Keratinocyte (primary cell): ENCODE results near the gene PRRT2. TPM values are rescaled to one million over a fixed set of nuclear protein-coding genes. Genes with fewer than 3 reads are reported as not detected.

Experiments used
- DNase-seq: peaks from one replicate; pipeline ENCODE4 v3.0.0-alpha.2; 2011; ENCODE audit warnings: low read depth, missing footprints, low spot score
- FAIRE-seq: peaks from 2 replicates; lab custom pipeline; 2011; peaks lifted over from hg19 to GRCh38; lab: Jason Lieb, UNC
- H2AFZ ChIP-seq: 2 replicates; pipeline ENCODE4 v1.6.0; 2012; ENCODE audit warnings: low read length, control low read depth, inconsistent platforms; ENCODE audit not compliant: control insufficient read depth
- H3K27ac ChIP-seq: 2 replicates; pipeline ENCODE4 v1.5.1; 2011; ENCODE audit warnings: low read length; ENCODE audit not compliant: control insufficient read depth, insufficient read depth
- H3K27me3 ChIP-seq: 3 replicates; pipeline ENCODE4 v1.6.0; 2011; ENCODE audit warnings: low read length; ENCODE audit not compliant: control insufficient read depth, insufficient read depth; ENCODE audit errors: extremely low read depth
- H3K36me3 ChIP-seq, 2 experiments: 2 replicates in 1 of 2; 3 replicates in 1 of 2; pipeline ENCODE4 v1.5.1; 2011; ENCODE audit warnings: low read length in 2 of 2, mild to moderate bottlenecking in 1 of 2; ENCODE audit not compliant: control insufficient read depth in 2 of 2, insufficient read depth in 2 of 2; ENCODE audit errors: extremely low read depth in 1 of 2
- H3K4me1 ChIP-seq: 3 replicates; pipeline ENCODE4 v1.5.1; 2011; ENCODE audit warnings: low read length; ENCODE audit not compliant: control insufficient read depth, insufficient read depth; ENCODE audit errors: extremely low read depth
- H3K4me2 ChIP-seq: 3 replicates; pipeline ENCODE4 v1.6.0; 2011; ENCODE audit warnings: low read depth, low read length; ENCODE audit not compliant: control insufficient read depth, insufficient read depth; ENCODE audit errors: extremely low read depth
- H3K4me3 ChIP-seq, 3 experiments: fragments of 200-600 bp in 1 of 3; sonication (generic) in 1 of 3; 2 replicates in 2 of 3; 3 replicates in 1 of 3; pipeline ENCODE4 v1.5.1; 2011 to 2016; ENCODE audit warnings: low read length in 3 of 3, mild to moderate bottlenecking in 3 of 3, control low read depth in 2 of 3, inconsistent platforms in 1 of 3, low read depth in 1 of 3, mixed read lengths in 1 of 3, mixed run types in 1 of 3, moderate library complexity in 1 of 3; ENCODE audit not compliant: control insufficient read depth in 2 of 3, insufficient read depth in 2 of 3; ENCODE audit errors: extremely low read depth in 1 of 3
- H3K79me2 ChIP-seq: 2 replicates; pipeline ENCODE4 v1.6.0; 2012; ENCODE audit warnings: low read length; ENCODE audit not compliant: control insufficient read depth, insufficient read depth
- H3K9ac ChIP-seq: 3 replicates; pipeline ENCODE4 v1.6.0; 2011; ENCODE audit warnings: low read length; ENCODE audit not compliant: control insufficient read depth, insufficient read depth; ENCODE audit errors: extremely low read depth
- H3K9me1 ChIP-seq: 3 replicates; pipeline ENCODE4 v1.6.0; 2011; ENCODE audit warnings: low read length; ENCODE audit not compliant: control insufficient read depth, insufficient read depth; ENCODE audit errors: extremely low read depth
- H3K9me3 ChIP-seq: 2 replicates; pipeline ENCODE4 v1.5.1; 2012; ENCODE audit warnings: low read depth, low read length; ENCODE audit not compliant: control insufficient read depth
- H4K20me1 ChIP-seq: 3 replicates; pipeline ENCODE4 v1.6.0; 2011; ENCODE audit warnings: low read length; ENCODE audit not compliant: control insufficient read depth, insufficient read depth; ENCODE audit errors: extremely low read depth
- CTCF ChIP-seq, 3 experiments: IDR thresholded peaks in 1 of 3; conservative IDR thresholded peaks in 1 of 3; optimal IDR thresholded peaks in 1 of 3; 2 replicates in 2 of 3; 3 replicates in 1 of 3; pipeline versions ENCODE3 to v1.5.1; 2011; ENCODE audit warnings: low read length in 3 of 3, mild to moderate bottlenecking in 3 of 3, moderate library complexity in 2 of 3, control low read depth in 1 of 3, inconsistent platforms in 1 of 3; ENCODE audit not compliant: insufficient read depth in 2 of 3; ENCODE audit errors: extremely low read depth in 1 of 3
- EZH2 ChIP-seq: IDR thresholded peaks from one replicate; pipeline ENCODE4 v1.6.1; 2012; ENCODE audit warnings: inconsistent platforms, mild to moderate bottlenecking, low read length, moderate library complexity
- dilution Hi-C: fragments of 300-500 bp; cut with MboI; formaldehyde crosslinking; loops from one replicate; pipeline ENCODE4 v1.7.0; 2020; ENCODE audit warnings: low sequenced_read_pairs; ENCODE audit not compliant: extremely low pct_ligation_motif_present
- polyA plus RNA-seq, 5 experiments: library from polyadenylated mRNA; depleted of rRNA in 3 of 5; stranded (reverse) in 3 of 5; stranded (forward) in 1 of 5; unstranded in 1 of 5; fragments of >200 nt; gene quantifications; 1 replicate in 1 of 5; 2 replicates in 3 of 5; 3 replicates in 1 of 5; pipeline versions ENCODE4 v1.2.1 to v1.2.3, GENCODE V29; 2011 to 2012; ENCODE audit warnings: missing spikeins in 2 of 5, low read depth in 1 of 5, low replicate concordance in 1 of 5

PRRT2 gene
- polyA plus RNA-seq, 1 donor (not counting 4 experiments of a cell fraction or from before 2014, with no cell fraction given) = not detected

GRCh38 chr16:29789775-29790182 lies 22.2 kb upstream of the PRRT2 start:
- Histone ChIP-seq H3K4me2 (peak overlapping the region; percentile 89), H3K9me1 (no peaks in the 10 kb centered on the region), H3K27me3 (no peaks in the 10 kb centered on the region), H3K27ac (peak overlapping the region; percentile 77), H3K9ac (peak overlapping the region; percentile 91), H3K4me1 (peaks cover 21% of the 10 kb centered on the region), H4K20me1 (no peaks in the 10 kb centered on the region), H3K36me3 (no peaks in the 10 kb centered on the region), H3K9me3 (no peaks in the 10 kb centered on the region), H3K79me2 (peaks cover 41% of the 10 kb centered on the region), H3K4me3 (peak overlapping the region; percentile 78 to 89 (median 88)), H2AFZ (peak overlapping the region; percentile 98)
- DNase-seq = no peak
- TF ChIP-seq CTCF (optimal IDR thresholded peaks at IDR 0.05 in 1 of 3, IDR thresholded peaks at IDR 0.05 in 1 of 3, conservative IDR thresholded peaks at IDR 0.05 in 1 of 3; ENCODE audit: extremely low read depth in 1 of 3, insufficient read depth in 2 of 3, low read length in 3 of 3) = no peak
- TF ChIP-seq EZH2 = no peak
- dilution Hi-C loops = no loop called here
- no peak for FAIRE-seq

- Histone ChIP-seq H3K4me1 (peaks cover 21% of the 10 kb centered on the region), H2AFZ (peak within 1 kb of the TSS; percentile 98), H3K27me3 (no peaks in the 10 kb centered on the region), H3K4me3 (peak within 1 kb of the TSS; percentile 78 to 91 (median 89)), H3K9me1 (no peaks in the 10 kb centered on the region), H3K36me3 (no peaks in the 10 kb centered on the region), H3K9ac (peak within 1 kb of the TSS; percentile 91), H3K4me2 (peak within 1 kb of the TSS; percentile 90), H3K27ac (peak within 1 kb of the TSS; percentile 79), H3K9me3 (no peaks in the 10 kb centered on the region), H4K20me1 (no peaks in the 10 kb centered on the region), H3K79me2 (peaks cover 47% of the 10 kb centered on the region)
- dilution Hi-C loops = no loop called here
- TF ChIP-seq CTCF (optimal IDR thresholded peaks at IDR 0.05 in 1 of 3, IDR thresholded peaks at IDR 0.05 in 1 of 3, conservative IDR thresholded peaks at IDR 0.05 in 1 of 3; ENCODE audit: extremely low read depth in 1 of 3, insufficient read depth in 2 of 3, low read length in 3 of 3) (peak; percentile 73 to 89 (median 74)), EZH2 (no peak)
- FAIRE-seq = no peak
- DNase-seq = peak; percentile 88
Measured at GRCh38 chr16:29790183-29790948, 21.6 kb upstream of the PRRT2 start, which contains the start of gene KIF22. Gene KIF22 (plus strand): TSS chr16:29790751. CDS start chr16:29790760, 9 bp downstream.
